Stimulated activated CD8-positive, alpha-beta memory T cell treated with anti-CD3 and anti-CD28 coated beads, Interleukin-15, amount 100 ng/mL, for 48 hours (primary cell): ENCODE data around the gene C1QTNF2.
"Not testable (repeated sequence)": the region's sequence is repeated elsewhere in the genome, so short reads cannot be mapped to it uniquely, and the experiment has no call there.

Experiments
- DNase-seq, 2 donors: peaks; one replicate each; pipeline ENCODE4 v3.0.0-alpha.2; 2020; ENCODE audit warnings: low read depth in 2 of 2

C1QTNF2 gene

GRCh38 chr5:160341309-160341870 is 29.0 kb downstream of the C1QTNF2 start:
- DNase-seq: no peak

GRCh38 chr5:160340513-160340912 is 29.9 kb downstream of the C1QTNF2 start:
- not testable (repeated sequence) for DNase-seq

GRCh38 chr5:160339406-160340130 is 30.9 kb downstream of the C1QTNF2 start:
- DNase-seq: no peak

- DNase-seq: not testable (repeated sequence)
Observed at GRCh38 chr5:160334716-160335115, 35.7 kb downstream of the C1QTNF2 start.

- no peak for DNase-seq
Observed at GRCh38 chr5:160333721-160334120, 36.7 kb downstream of the C1QTNF2 start.

GRCh38 chr5:160330212-160330611 is 40.2 kb downstream of the C1QTNF2 start:
- DNase-seq: no peak

- DNase-seq: no peak
Observed at GRCh38 chr5:160327818-160328217, 42.6 kb downstream of the C1QTNF2 start.

GRCh38 chr5:160326981-160327380 is 43.4 kb downstream of the C1QTNF2 start:
- DNase-seq: no peak

GRCh38 chr5:160325716-160326115 is 44.7 kb downstream of the C1QTNF2 start:
- DNase-seq: no peak

- DNase-seq: no peak
Observed at GRCh38 chr5:160324886-160325285, 45.5 kb downstream of the C1QTNF2 start.

GRCh38 chr5:160318409-160318808 is 52.0 kb downstream of the C1QTNF2 start:
- no peak for DNase-seq

- no peak for DNase-seq
Observed at GRCh38 chr5:160317434-160317833, 53.0 kb downstream of the C1QTNF2 start.

- no peak for DNase-seq
Observed at GRCh38 chr5:160315968-160316367, 54.5 kb downstream of the C1QTNF2 start.

GRCh38 chr5:160312960-160313727 is 57.3 kb downstream of the C1QTNF2 start:
- DNase-seq: no peak

GRCh38 chr5:160312134-160312959 is 58.1 kb downstream of the C1QTNF2 start, which contains the start of gene CCNJL:
Gene CCNJL, minus strand, starts transcription at chr5:160312564. Its CDS starts 641 bp downstream, at chr5:160311923.
- DNase-seq: no peak

GRCh38 chr5:160311491-160312133 is 58.8 kb downstream of the C1QTNF2 start:
- no peak for DNase-seq

GRCh38 chr5:160310552-160311295 is 59.7 kb downstream of the C1QTNF2 start:
- no peak for DNase-seq

- no peak for DNase-seq
Observed at GRCh38 chr5:160310140-160310539, 60.3 kb downstream of the C1QTNF2 start.

GRCh38 chr5:160306696-160307095 is 63.7 kb downstream of the C1QTNF2 start:
- no peak for DNase-seq

- DNase-seq: no peak
Observed at GRCh38 chr5:160305319-160305718, 65.1 kb downstream of the C1QTNF2 start.

- no peak for DNase-seq
Observed at GRCh38 chr5:160303690-160304089, 66.7 kb downstream of the C1QTNF2 start.
